Neural cell (in vitro differentiated cells): Measurements from ENCODE around the gene SPARCL1. TPM values are rescaled to one million over a fixed set of nuclear protein-coding genes. Genes with fewer than 3 reads are reported as not detected.

Source experiments
- H2AFZ ChIP-seq: fragments of 200-600, 300-800 bp; sonication (generic), shearing (Covaris generic); 2 replicates; pipeline ENCODE4 v1.6.0; 2014; ENCODE audit warnings: low read depth, mild to moderate bottlenecking, antibody characterized with exemption, low read length, moderate library complexity
- H3F3A ChIP-seq: fragments of 200-600 bp; shearing (Covaris generic); 2 replicates; pipeline ENCODE4 v1.6.1; 2016; ENCODE audit warnings: mild to moderate bottlenecking, moderate library complexity, mixed read lengths, antibody characterized with exemption, low read length; ENCODE audit not compliant: insufficient read depth, poor library complexity, severe bottlenecking
- H3K27ac ChIP-seq: fragments of 200-600, 300-800 bp; sonication (generic), shearing (Covaris generic); 2 replicates; pipeline ENCODE4 v1.5.1; 2014; ENCODE audit warnings: mild to moderate bottlenecking, low read length, moderate library complexity
- H3K27me3 ChIP-seq: fragments of 300-800, 200-600 bp; sonication (generic), shearing (Covaris generic); 2 replicates; pipeline ENCODE4 v1.6.0; 2014; ENCODE audit warnings: mild to moderate bottlenecking, low read depth, low read length, moderate library complexity; ENCODE audit not compliant: insufficient read depth
- H3K36me3 ChIP-seq: fragments of 300-800, 200-600 bp; sonication (generic), shearing (Covaris generic); 2 replicates; pipeline ENCODE4 v1.5.1; 2014; ENCODE audit warnings: mild to moderate bottlenecking, antibody characterized with exemption, low read length, moderate library complexity; ENCODE audit not compliant: insufficient read depth
- H3K4me2 ChIP-seq: fragments of 300-800, 200-600 bp; sonication (generic), shearing (Covaris generic); 2 replicates; pipeline ENCODE4 v1.6.0; 2014; ENCODE audit warnings: mild to moderate bottlenecking, low read length
- H3K4me3 ChIP-seq: fragments of 300-800, 200-600 bp; sonication (generic), shearing (Covaris generic); 2 replicates; pipeline ENCODE4 v1.5.1; 2014; ENCODE audit warnings: mild to moderate bottlenecking, low read length, moderate library complexity
- H3K79me2 ChIP-seq: fragments of 200-600 bp; shearing (Covaris generic); replicated peaks from 2 replicates; pipeline ENCODE4 v1.6.0; 2014; ENCODE audit warnings: mild to moderate bottlenecking, low read length, moderate library complexity; ENCODE audit not compliant: insufficient read depth
- H3K9ac ChIP-seq: fragments of 300-800, 200-600 bp; sonication (generic), shearing (Covaris generic); 2 replicates; pipeline ENCODE4 v1.6.1; 2016; ENCODE audit warnings: mild to moderate bottlenecking, low read length, mixed read lengths
- H3K9me2 ChIP-seq: fragments of 200-600 bp; shearing (Covaris generic); 2 replicates; pipeline ENCODE4 v1.6.1; 2016; ENCODE audit warnings: mild to moderate bottlenecking, low read length, mixed read lengths; ENCODE audit not compliant: insufficient read depth
- H3K9me3 ChIP-seq: fragments of 200-600, 300-800 bp; sonication (generic), shearing (Covaris generic); 2 replicates; pipeline ENCODE4 v1.6.1; 2016; ENCODE audit warnings: mild to moderate bottlenecking, mixed run types, low read length, moderate library complexity, mixed read lengths
- H4K20me1 ChIP-seq: fragments of 200-600 bp; shearing (Covaris generic); 2 replicates; pipeline ENCODE4 v1.6.1; 2016; ENCODE audit warnings: mild to moderate bottlenecking, mixed run types; ENCODE audit not compliant: insufficient read depth
- CTCF ChIP-seq: fragments of 450-650 bp; IDR thresholded peaks from 2 replicates; pipeline ENCODE4 v1.5.1; 2014; ENCODE audit warnings: antibody characterized with exemption, mild to moderate bottlenecking, moderate library complexity; ENCODE audit not compliant: poor library complexity, severe bottlenecking
- EP300 ChIP-seq: fragments of 450-650 bp; conservative IDR thresholded peaks from 2 replicates; pipeline ENCODE4 v1.6.1; 2014; ENCODE audit warnings: antibody characterized with exemption, mild to moderate bottlenecking, moderate library complexity; ENCODE audit not compliant: poor library complexity, severe bottlenecking
- EZH2 ChIP-seq: fragments of 200-600, 300-800 bp; shearing (Covaris generic), sonication (generic); IDR thresholded peaks from 2 replicates; pipeline ENCODE4 v1.6.1; 2014; ENCODE audit warnings: antibody characterized with exemption, low read length, borderline replicate concordance, mild to moderate bottlenecking; ENCODE audit not compliant: insufficient read depth, poor library complexity, severe bottlenecking
- MXI1 ChIP-seq: fragments of 450-650 bp; conservative IDR thresholded peaks from 2 replicates; pipeline ENCODE4 v1.6.1; 2014; ENCODE audit warnings: antibody characterized with exemption, mild to moderate bottlenecking; ENCODE audit not compliant: poor library complexity, severe bottlenecking
- POLR2AphosphoS5 ChIP-seq: IDR thresholded peaks from 2 replicates; pipeline ENCODE4 v1.6.1; 2012
- RAD21 ChIP-seq: fragments of 450-650 bp; conservative IDR thresholded peaks from 2 replicates; pipeline ENCODE4 v1.6.1; 2014; ENCODE audit warnings: antibody characterized with exemption, mild to moderate bottlenecking, moderate library complexity
- REST ChIP-seq: IDR thresholded peaks from 2 replicates; pipeline ENCODE4 v1.6.1; 2012; ENCODE audit warnings: borderline replicate concordance
- SMC3 ChIP-seq: fragments of 450-650 bp; conservative IDR thresholded peaks from 2 replicates; pipeline ENCODE4 v1.6.1; 2014; ENCODE audit warnings: antibody characterized with exemption, mild to moderate bottlenecking, moderate library complexity; ENCODE audit not compliant: poor library complexity
- TAF1 ChIP-seq: IDR thresholded peaks from 2 replicates; pipeline ENCODE4 v1.6.1; 2012; ENCODE audit warnings: low read depth
- polyA plus RNA-seq: library from polyadenylated mRNA; depleted of rRNA; stranded (reverse); fragments of >200 nt; gene quantifications from 2 replicates; pipeline ENCODE4 v1.2.3, GENCODE V29; 2014

Gene SPARCL1
- polyA plus RNA-seq, 1 donor from 2014 or later = 0.89 TPM

GRCh38 chr4:87547016-87547708 is 18.0 kb upstream of the SPARCL1 start:
- no peaks in the 10 kb centered on the region for H3K36me3 ChIP-seq
- H3K27me3 ChIP-seq = no peaks in the 10 kb centered on the region
- no peak overlapping the region for H3K27ac ChIP-seq
- H3K4me3 ChIP-seq = no peak overlapping the region
- no peaks in the 10 kb centered on the region for H4K20me1 ChIP-seq
- H2AFZ ChIP-seq = no peak overlapping the region
- no peak for TF ChIP-seq RAD21
- TF ChIP-seq REST = no peak
- TF ChIP-seq CTCF = no peak
- TF ChIP-seq SMC3 = no peak
- no peak for TF ChIP-seq TAF1
- no peak for TF ChIP-seq EP300
- TF ChIP-seq EZH2 = no peak
- TF ChIP-seq POLR2AphosphoS5 = no peak
- TF ChIP-seq MXI1 = no peak
- no peaks in the 10 kb centered on the region for H3K79me2 ChIP-seq
- H3K9me2 ChIP-seq = no peaks in the 10 kb centered on the region
- no peak overlapping the region for H3K9ac ChIP-seq
- no peak overlapping the region for H3K4me2 ChIP-seq
- H3K9me3 ChIP-seq = no peaks in the 10 kb centered on the region
- no peaks in the 10 kb centered on the region for H3F3A ChIP-seq

GRCh38 chr4:87545052-87545451 is 15.9 kb upstream of the SPARCL1 start:
- no peaks in the 10 kb centered on the region for H3K9me3 ChIP-seq
- H3K4me2 ChIP-seq = no peak overlapping the region
- no peak overlapping the region for H3K27ac ChIP-seq
- no peaks in the 10 kb centered on the region for H3K79me2 ChIP-seq
- no peak for TF ChIP-seq SMC3
- TF ChIP-seq RAD21 = no peak
- no peak for TF ChIP-seq EP300
- no peak for TF ChIP-seq TAF1
- TF ChIP-seq MXI1 = no peak
- no peak for TF ChIP-seq POLR2AphosphoS5
- TF ChIP-seq REST = no peak
- no peak for TF ChIP-seq CTCF
- no peak for TF ChIP-seq EZH2
- H3K9ac ChIP-seq = no peak overlapping the region
- H3K4me3 ChIP-seq = no peak overlapping the region
- no peaks in the 10 kb centered on the region for H3K27me3 ChIP-seq
- H3K9me2 ChIP-seq = no peaks in the 10 kb centered on the region
- no peaks in the 10 kb centered on the region for H3F3A ChIP-seq
- H3K36me3 ChIP-seq = no peaks in the 10 kb centered on the region
- no peaks in the 10 kb centered on the region for H4K20me1 ChIP-seq
- H2AFZ ChIP-seq = no peak overlapping the region
